Lung (tissue), 12 donors: ENCODE results near the gene CLIP2. TPM values are rescaled to one million over a fixed set of nuclear protein-coding genes. Genes with fewer than 3 reads are reported as not detected.

Source experiments
- ATAC-seq: fragments of 200-7000 bp; cut with Tn5 transposase; one replicate; pipeline ENCODE4 v1.9.1; 2020; ENCODE audit warnings: moderate number of reproducible peaks; ENCODE audit not compliant: insufficient read depth, low FRiP score
- DNase-seq, 3 donors: peaks; one replicate each; pipeline ENCODE4 v3.0.0-alpha.2; 2013 to 2017
- H3K27ac ChIP-seq, 2 donors: one replicate each; pipeline ENCODE4 v1.5.1; 2013; ENCODE audit warnings: mild to moderate bottlenecking in 2 of 2, moderate library complexity in 2 of 2, control low read depth in 1 of 2, inconsistent platforms in 1 of 2, low read depth in 1 of 2, low read length in 1 of 2
- H3K27me3 ChIP-seq, 3 donors: one replicate each; pipeline ENCODE4 v1.5.1; 2013; ENCODE audit warnings: low read length in 2 of 3; ENCODE audit not compliant: control insufficient read depth in 3 of 3, insufficient read depth in 3 of 3
- H3K36me3 ChIP-seq, 4 donors: one replicate each; pipeline ENCODE4 v1.5.1; 2013; ENCODE audit warnings: low read length in 4 of 4, mild to moderate bottlenecking in 1 of 4, moderate library complexity in 1 of 4; ENCODE audit not compliant: control insufficient read depth in 4 of 4, insufficient read depth in 4 of 4
- H3K4me1 ChIP-seq, 5 donors: one replicate each; pipeline ENCODE4 v1.5.1; 2013; ENCODE audit warnings: low read length in 5 of 5, mild to moderate bottlenecking in 2 of 5, moderate library complexity in 1 of 5; ENCODE audit not compliant: control insufficient read depth in 5 of 5, insufficient read depth in 5 of 5
- H3K4me3 ChIP-seq: one replicate; pipeline ENCODE4 v1.5.1; 2013; ENCODE audit warnings: mild to moderate bottlenecking, control low read depth, moderate library complexity
- H3K9ac ChIP-seq, 2 donors: one replicate each; pipeline ENCODE4 v1.5.1; 2013; ENCODE audit warnings: low read length in 2 of 2, control low read depth in 1 of 2; ENCODE audit not compliant: insufficient read depth in 1 of 2
- H3K9me3 ChIP-seq, 4 donors: one replicate each; pipeline ENCODE4 v1.5.1; 2013; ENCODE audit warnings: low read length in 3 of 4, mild to moderate bottlenecking in 1 of 4, moderate library complexity in 1 of 4; ENCODE audit not compliant: control insufficient read depth in 4 of 4, insufficient read depth in 3 of 4
- WGBS, 2 donors: extraction: QIAGEN DNeasy Blood & Tissue Kit; methylation state at CpG; one replicate each; pipeline ENCODE4 v1.1.7; 2013; 5-methylcytosine and 5-hydroxymethylcytosine counted together
- polyA plus RNA-seq, 2 donors: library from polyadenylated mRNA; stranded (reverse); fragments of 200-250 nt; gene quantifications; one replicate each; pipeline ENCODE4 v1.2.1, GENCODE V29; 2013
- total RNA-seq, 2 donors: library from RNA; depleted of rRNA in 1 of 2; stranded (reverse); fragments of >200 nt in 1 of 2; gene quantifications; one replicate each; pipeline ENCODE4 v1.2.1, GENCODE V29; 2014 to 2021
- TF ChIP-seq, protein P1 (sequence below): IDR thresholded peaks from 2 replicates; pipeline ENCODE4 v1.5.1; 2012; ENCODE audit warnings: mild to moderate bottlenecking; ENCODE audit errors: control extremely low read depth, extremely low read depth
- donor health status: control.
- donor health status: control.
- donor health status: Bipolar disorder and iron deficiency.
- donor health status: healthy.
- donor health status: DM: yes; HTN: yes; CAD: no.

CLIP2 gene
- total and polyA plus RNA-seq, 4 donors: 7.9 to 27.0 (median 14.9) TPM

DNA sequence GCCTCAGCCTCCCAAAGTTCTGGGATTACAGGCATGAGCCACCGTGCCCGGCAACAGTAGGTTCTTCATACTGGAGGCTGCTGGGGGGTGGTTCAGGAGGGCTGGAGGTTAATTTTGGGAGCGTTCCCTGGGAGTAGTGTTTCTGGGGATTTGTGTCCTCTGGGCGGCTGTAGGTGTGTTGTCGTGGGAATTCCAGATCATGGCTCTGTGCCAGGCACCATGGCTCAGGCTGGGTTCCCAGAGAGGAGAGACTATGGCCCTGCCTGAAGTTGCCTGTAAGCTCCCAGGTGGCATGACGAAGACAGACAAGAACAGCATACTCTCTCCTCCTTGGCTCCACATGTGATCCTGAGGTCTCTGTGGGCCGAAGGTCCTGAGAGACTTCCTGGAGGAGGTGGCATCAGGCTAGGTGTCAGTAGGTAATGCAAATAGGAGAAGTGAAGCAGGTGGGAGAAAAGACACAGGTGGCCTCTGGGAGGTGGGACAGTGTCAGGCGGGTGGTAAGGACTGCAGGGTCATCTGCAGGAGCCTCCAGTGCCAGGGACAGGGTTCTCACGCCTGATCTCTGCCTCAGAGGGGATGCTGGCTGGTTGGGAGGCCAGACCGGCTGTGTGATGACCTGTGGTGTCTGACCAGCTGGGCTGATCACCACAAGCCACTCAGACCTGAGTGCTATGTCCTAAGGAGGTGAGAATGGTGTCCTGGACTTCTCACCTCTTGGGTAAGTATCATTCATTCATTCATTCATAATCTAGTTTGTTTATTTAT lies 18.7 kb downstream of the CLIP2 start:
- Histone ChIP-seq H3K9ac (no peak overlapping the region), H3K27me3 (no peaks in the 10 kb centered on the region), H3K4me1 (peaks cover 0 to 14% (median 5%) of the 10 kb centered on the region in 5 donors), H3K27ac (no peak overlapping the region), H3K36me3 (no peaks in the 10 kb centered on the region), H3K9me3 (peaks cover 0 to 1% (median 0%) of the 10 kb centered on the region in 4 donors), H3K4me3 (no peak overlapping the region)
- ATAC-seq (no peak), DNase-seq (no peak)
- TF ChIP-seq, protein P1, sequence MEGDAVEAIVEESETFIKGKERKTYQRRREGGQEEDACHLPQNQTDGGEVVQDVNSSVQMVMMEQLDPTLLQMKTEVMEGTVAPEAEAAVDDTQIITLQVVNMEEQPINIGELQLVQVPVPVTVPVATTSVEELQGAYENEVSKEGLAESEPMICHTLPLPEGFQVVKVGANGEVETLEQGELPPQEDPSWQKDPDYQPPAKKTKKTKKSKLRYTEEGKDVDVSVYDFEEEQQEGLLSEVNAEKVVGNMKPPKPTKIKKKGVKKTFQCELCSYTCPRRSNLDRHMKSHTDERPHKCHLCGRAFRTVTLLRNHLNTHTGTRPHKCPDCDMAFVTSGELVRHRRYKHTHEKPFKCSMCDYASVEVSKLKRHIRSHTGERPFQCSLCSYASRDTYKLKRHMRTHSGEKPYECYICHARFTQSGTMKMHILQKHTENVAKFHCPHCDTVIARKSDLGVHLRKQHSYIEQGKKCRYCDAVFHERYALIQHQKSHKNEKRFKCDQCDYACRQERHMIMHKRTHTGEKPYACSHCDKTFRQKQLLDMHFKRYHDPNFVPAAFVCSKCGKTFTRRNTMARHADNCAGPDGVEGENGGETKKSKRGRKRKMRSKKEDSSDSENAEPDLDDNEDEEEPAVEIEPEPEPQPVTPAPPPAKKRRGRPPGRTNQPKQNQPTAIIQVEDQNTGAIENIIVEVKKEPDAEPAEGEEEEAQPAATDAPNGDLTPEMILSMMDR: no peak
- WGBS, 2 donors: 87% methylated on average over 10 of the region's 10 CpGs

DNA sequence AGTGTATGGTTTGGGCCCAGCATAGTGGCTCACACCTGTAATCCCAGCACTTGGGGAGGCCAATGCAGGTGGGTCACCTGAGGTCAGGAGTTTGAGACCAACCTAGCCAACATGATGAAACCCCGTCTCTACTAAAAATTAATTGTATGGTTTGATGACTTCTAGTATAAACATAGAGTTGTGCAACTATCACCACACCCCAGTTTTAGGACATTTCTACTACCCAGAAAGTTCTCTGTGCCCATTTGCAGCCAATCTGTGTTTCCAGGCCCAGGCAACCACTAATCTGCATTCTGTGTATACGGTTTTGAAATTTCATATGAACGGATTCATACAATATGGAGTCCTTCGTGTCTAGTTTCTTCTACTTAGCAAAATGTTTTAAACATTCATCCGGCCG lies 20.0 kb downstream of the CLIP2 start:
- Histone ChIP-seq H3K9ac (no peak overlapping the region), H3K36me3 (no peaks in the 10 kb centered on the region), H3K4me3 (no peak overlapping the region), H3K9me3 (peaks cover 0 to 1% (median 0%) of the 10 kb centered on the region in 4 donors), H3K27me3 (no peaks in the 10 kb centered on the region), H3K4me1 (peaks cover 0 to 14% (median 5%) of the 10 kb centered on the region in 5 donors), H3K27ac (no peak overlapping the region)
- DNase-seq (no peak), ATAC-seq (no peak)
- TF ChIP-seq, protein P1: no peak
- 91% methylated on average over 6 of the region's 6 CpGs for WGBS, 2 donors

DNA sequence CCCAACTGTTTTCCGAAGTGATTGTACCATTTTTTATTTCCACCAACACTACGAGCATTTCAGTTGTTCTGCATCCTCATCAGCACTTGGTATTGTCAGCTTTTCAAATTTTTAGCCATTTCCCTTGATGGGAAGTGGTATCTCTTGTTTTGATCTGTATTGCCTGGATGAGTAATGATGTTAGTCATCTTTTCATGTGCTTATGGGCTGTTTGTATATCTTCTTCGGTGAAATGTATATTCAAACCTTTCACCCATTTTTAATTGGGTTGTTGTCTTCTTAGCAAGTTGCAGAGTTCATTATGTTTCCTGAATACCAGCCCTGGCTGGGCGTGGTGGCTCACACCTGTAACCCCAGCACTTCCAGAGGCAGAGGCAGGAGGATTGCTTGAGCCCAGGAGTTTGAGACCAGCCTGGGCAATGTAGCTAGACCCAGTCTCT lies 22.1 kb downstream of the CLIP2 start:
- H3K4me3 ChIP-seq: no peak overlapping the region
- H3K36me3 ChIP-seq: no peaks in the 10 kb centered on the region
- H3K9ac ChIP-seq: no peak overlapping the region
- TF ChIP-seq, protein P1: no peak
- H3K9me3 ChIP-seq: no peaks in the 10 kb centered on the region
- no peaks in the 10 kb centered on the region for H3K27me3 ChIP-seq
- ATAC-seq (no peak), DNase-seq (no peak)
- no peak overlapping the region for H3K27ac ChIP-seq
- H3K4me1 ChIP-seq: peaks cover 0 to 10% (median 4%) of the 10 kb centered on the region in 5 donors
- WGBS, 2 donors: 79 to 85% methylated on average over 4 of the region's 4 CpGs
